ENCODE data around the gene DUOXA1.
"Not testable (repeated sequence)": the region's sequence is repeated elsewhere in the genome, so short reads cannot be mapped to it uniquely, and the experiment has no call there.

DUOXA1 gene

DNA sequence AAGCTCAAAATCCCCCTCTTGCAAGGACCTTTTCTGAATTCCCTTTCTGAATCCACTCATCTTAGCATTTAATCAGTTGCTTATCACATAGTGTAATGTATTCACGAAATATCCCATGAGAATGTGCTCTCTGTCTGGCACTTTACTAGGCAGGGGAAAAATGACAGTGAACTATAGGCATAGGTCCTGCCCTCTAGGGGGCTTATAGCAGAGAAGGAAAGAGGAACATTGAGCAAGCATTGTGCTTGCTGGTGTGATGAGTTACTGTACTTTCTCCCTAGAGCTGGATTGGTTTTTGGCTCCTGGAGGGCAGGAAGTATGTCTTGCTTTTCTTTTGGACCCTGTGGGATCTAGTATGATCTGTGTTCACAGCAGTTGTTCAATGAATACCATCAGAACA, 42.2 kb downstream of the DUOXA1 start:
- no peak for DNase-seq

DNA sequence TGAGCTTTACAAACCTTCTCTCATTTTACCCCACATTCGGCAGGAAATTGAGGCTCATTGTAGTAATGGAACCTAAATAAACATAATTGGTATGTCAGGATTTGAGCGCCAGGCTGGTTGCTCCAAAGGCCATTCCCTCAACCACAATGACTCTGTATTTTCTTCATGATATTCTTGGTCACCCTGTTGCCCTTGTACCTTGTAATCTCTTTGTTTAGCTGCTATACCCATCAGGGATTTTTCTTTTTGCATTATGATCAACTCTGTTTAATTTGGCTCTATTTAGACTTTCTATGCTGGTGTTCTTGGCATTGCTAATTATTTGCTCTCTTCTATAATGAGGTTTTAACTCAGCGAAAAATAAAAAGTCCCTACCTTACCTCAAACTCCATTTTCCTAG, 45.5 kb downstream of the DUOXA1 start:
- no peak for DNase-seq

DNA sequence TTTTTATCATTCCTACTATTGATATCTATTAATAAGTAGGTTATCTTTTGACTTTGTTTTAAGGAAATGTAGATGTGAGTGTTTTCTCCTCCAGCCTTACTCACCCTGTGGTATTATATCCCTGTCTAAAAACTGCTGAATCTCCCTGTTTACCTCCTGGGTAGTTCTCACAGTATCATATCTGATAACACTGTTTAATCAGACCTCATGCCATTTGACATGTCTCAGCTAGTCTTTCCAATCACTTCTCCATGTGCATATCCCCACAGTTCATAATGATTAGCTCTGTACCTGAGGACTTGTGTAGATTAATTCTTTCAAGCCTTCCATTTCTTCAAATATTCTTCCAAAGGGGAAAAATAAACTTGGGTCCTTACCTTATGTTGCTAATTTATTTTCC, 46.5 kb downstream of the DUOXA1 start:
- DNase-seq: no peak

DNA sequence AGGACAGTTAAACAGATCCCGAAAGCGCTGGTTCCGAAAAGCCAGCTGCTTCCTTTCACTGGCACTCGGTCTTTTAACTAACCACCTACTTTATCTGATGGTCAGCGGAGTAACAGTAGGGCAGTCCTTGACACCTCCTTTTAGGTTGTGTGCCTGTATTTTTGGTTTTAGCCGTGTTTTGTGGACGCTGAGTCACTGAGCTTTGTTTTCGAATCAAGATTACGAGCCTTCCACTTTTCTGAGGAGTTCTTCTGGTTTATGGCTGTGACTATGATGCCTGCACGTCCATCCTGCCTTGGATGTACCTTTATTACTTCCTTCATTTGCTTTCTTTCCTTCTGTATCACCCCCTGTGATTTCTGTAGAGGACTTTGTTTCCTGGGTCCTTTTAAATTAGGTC, 47.3 kb downstream of the DUOXA1 start:
- DNase-seq: not testable (repeated sequence)

DNA sequence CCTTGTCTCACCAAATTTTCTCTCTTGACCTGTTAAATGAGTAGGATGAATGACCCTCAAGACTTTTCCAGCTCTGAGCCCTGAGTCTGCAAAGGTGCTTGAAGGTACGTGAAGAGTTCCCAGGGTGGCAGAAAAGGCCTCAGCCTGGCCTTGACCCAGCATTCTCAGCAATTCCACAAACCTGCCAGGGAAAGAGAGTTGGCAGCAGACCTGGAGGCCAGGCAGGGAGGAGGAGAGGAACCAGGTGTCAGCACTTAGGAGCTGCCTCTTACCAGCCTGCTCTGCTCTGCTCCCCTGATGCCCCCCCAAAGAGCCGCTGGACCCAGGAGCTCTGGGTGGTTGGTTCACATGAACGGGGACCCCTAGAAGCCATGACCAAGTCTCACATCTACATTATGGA, 49.1 kb downstream of the DUOXA1 start:
- not testable (repeated sequence) for DNase-seq

DNA sequence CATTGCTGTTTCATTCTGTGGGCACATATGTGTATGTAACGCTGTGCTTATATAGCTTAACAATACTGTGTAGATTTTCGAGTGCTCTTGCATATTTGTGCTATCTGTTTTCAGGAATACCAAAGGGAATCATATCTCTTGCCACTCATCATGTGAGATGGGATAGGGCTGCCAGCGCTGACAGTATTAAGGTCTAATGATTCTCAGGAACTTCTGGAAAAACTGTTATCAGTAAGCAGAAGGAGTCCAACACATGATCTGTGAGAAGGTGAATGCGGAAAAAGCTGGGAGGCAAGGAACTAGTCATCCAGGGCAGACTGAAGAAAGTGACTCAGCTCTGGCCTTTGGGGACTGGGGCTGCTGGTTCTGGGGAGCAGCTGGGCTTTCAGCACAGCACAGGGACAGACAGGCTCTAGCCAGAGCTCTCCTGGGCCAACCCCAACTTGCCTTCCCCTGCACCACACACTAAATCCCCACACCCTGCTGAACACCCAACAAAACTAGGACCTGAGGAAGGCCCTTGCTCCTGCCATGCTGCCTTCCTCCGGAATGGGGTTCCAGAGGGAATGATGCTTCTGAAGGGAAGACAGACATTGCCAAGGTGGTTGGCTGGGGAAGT, 49.9 kb downstream of the DUOXA1 start:
- DNase-seq: not testable (repeated sequence)

DNA sequence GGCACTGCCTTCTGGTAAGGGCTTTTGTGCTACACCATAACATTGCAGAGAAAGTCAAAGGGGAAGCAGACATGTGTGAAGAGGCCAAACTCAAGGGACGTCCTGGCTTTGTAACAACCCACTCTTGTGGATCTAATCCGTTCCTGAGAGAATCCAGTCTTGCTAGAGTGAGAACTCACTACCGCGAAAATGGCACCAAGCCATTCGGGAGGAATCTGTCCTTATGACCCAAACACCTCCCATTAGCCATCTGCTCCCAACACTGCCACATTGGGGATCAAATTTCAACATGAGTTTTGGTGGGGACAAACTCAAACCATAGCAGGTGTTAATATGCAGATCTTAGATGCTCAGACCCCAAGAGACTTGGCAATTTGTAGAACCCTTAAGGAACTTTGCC, 50.5 kb downstream of the DUOXA1 start:
- not testable (repeated sequence) for DNase-seq

DNA sequence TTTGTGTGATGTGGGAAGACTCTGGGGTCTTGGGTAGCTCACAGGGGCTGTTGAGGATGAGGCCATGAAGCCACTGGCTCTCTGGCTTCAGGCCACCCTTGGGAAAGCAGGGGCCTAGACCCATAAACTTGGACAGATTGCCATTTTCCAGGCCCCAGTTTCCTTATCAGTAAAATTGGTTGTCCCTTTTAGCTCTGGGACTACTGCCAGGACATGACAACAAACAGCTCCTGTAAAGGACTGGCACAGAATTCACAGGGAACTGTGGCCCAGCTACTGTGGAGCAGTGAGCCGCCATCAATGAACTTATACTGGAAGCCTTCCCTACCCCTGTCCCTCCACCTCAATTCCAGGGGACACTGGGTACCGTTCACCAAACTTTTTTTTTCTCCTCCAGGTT, 52.3 kb downstream of the DUOXA1 start:
- DNase-seq: not testable (repeated sequence)

DNA sequence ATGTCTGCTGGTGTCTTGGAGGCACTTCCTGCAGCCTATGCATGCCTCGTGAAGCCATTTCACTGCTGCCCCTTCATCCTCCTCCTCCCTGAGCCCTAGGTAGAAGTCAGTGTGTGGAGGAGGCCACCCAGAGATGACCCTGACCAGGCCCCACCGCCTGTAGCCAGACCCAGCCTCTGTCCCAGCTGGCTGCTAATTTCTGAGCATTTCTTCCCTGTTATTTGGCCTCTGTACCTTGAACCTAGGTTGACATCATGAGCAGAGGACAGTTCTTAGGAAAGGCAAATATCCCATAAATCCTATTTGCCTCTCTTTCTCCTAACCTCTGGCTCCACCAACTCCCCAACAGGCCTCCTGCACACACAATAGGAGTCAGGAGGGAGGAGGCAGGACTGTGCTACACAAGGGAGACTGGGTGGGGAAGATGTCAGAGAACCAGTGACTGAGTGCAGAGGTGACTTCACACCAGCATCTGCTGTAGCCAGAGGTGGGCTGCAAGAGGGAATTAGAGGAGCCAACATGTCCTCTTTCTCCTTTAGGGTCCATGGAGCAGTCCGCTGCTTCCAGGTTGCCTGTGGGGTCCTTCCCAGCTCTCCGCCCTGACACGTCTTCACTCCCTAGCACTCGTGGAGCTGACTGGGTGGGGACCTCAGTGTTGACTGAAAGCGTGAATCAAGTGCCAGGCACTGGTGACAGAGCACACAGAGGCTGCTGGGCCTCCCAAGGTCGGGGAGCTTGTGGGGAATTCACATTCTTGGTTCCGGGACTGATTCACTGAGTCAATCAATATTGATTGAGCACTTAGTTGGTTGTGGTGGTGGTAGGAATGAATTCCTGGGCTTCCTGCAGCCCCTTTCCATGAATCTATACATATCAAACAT, 54.0 kb downstream of the DUOXA1 start:
- DNase-seq: not testable (repeated sequence)

DNA sequence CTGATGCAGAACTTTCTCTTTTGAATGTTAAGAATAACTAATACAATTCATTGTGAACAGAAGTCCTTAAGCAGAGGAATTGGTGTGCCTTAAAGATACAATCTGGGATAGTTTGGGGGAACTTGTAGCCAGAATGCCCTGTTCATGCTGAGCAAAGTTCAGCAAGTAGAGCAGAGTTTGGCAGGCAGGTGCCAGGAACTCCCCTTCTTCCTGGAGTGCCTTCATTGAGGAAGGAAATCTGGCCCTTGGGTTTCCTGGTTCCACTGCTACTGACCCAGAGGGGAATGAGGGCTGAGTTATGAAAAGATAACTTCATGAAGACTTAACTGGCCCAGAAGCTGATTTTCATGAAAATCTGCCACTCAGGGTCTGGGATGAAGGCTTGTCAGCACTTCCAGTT, 56.1 kb downstream of the DUOXA1 start:
- DNase-seq: not testable (repeated sequence)

DNA sequence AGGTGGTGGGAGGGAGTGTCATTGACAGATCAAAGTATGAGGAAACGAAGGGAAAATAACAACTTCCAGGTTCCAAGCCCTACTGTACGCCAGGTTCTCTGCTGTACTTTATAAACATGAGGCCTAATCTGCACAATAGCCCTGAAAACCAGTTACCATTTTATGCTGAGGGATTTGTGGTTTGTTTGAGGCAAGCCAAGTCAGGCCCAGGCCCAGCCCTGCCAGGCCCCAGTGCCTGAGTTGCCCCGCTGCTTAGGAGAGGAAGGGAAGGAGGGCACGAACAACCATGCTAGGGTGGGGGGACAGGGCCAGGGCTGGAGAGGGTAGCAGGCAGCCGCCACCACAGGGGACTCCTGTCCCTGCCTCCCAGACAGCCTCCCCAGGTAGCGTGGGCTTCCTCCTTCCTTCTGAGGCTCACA, 59.7 kb downstream of the DUOXA1 start:
- DNase-seq: not testable (repeated sequence)

All from SW 1271 (cell line).